ENCODE results near the gene SORCS3.

The SORCS3 gene

GRCh38 chr10:105259201-105259600 is 618.1 kb downstream of the SORCS3 start:
- Histone ChIP-seq H2AFZ (ENCODE audit: low read depth, low read length, severe bottlenecking) (no peak overlapping the region), H3K9me3 (ENCODE audit: insufficient read depth, low read length) (no peaks in the 10 kb centered on the region), H3K4me3 (ENCODE audit: insufficient read depth, low read length, poor library complexity, severe bottlenecking) (no peak overlapping the region), H3K9me2 (replicated peaks; ENCODE audit: insufficient read depth, low read length) (no peaks in the 10 kb centered on the region), H3K36me3 (ENCODE audit: low read length) (no peaks in the 10 kb centered on the region), H3F3A (ENCODE audit: insufficient read depth) (no peaks in the 10 kb centered on the region), H3K4me2 (ENCODE audit: low read depth, low read length, poor library complexity, severe bottlenecking) (no peak overlapping the region), H3K27ac (ENCODE audit: low read depth, low read length) (no peak overlapping the region), H3K27me3 (ENCODE audit: low read length) (no peaks in the 10 kb centered on the region), H4K20me1 (ENCODE audit: low read depth, low read length) (no peaks in the 10 kb centered on the region), H3K9ac (ENCODE audit: low read length) (no peak overlapping the region), H3K79me2 (ENCODE audit: insufficient read depth, low read length) (no peaks in the 10 kb centered on the region)
- TF ChIP-seq CTCF (IDR thresholded peaks at IDR 0.05; ENCODE audit: insufficient read depth, low read length, poor library complexity, severe bottlenecking), result no peak
- TF ChIP-seq EZH2phosphoT487 (conservative IDR thresholded peaks at IDR 0.05; ENCODE audit: low read length), result no peak

- no peaks in the 10 kb centered on the region for H3K79me2 ChIP-seq (ENCODE audit: insufficient read depth, low read length)
- no peaks in the 10 kb centered on the region for H3K27me3 ChIP-seq (ENCODE audit: low read length)
- H3K4me3 ChIP-seq (ENCODE audit: insufficient read depth, low read length, poor library complexity, severe bottlenecking), result no peak overlapping the region
- no peaks in the 10 kb centered on the region for H3K9me3 ChIP-seq (ENCODE audit: insufficient read depth, low read length)
- TF ChIP-seq CTCF (IDR thresholded peaks at IDR 0.05; ENCODE audit: insufficient read depth, low read length, poor library complexity, severe bottlenecking) (no peak), EZH2phosphoT487 (conservative IDR thresholded peaks at IDR 0.05; ENCODE audit: low read length) (no peak)
- H3K27ac ChIP-seq (ENCODE audit: low read depth, low read length), result no peak overlapping the region
- no peaks in the 10 kb centered on the region for H3F3A ChIP-seq (ENCODE audit: insufficient read depth)
- no peak overlapping the region for H3K9ac ChIP-seq (ENCODE audit: low read length)
- H3K36me3 ChIP-seq (ENCODE audit: low read length), result no peaks in the 10 kb centered on the region
- H2AFZ ChIP-seq (ENCODE audit: low read depth, low read length, severe bottlenecking), result no peak overlapping the region
- no peaks in the 10 kb centered on the region for H3K9me2 ChIP-seq (replicated peaks; ENCODE audit: insufficient read depth, low read length)
- no peaks in the 10 kb centered on the region for H4K20me1 ChIP-seq (ENCODE audit: low read depth, low read length)
- H3K4me2 ChIP-seq (ENCODE audit: low read depth, low read length, poor library complexity, severe bottlenecking), result no peak overlapping the region
These were observed 621.6 kb downstream of the SORCS3 start for GRCh38 chr10:105262666-105263065.

- Histone ChIP-seq H3K36me3 (ENCODE audit: low read length) (no peaks in the 10 kb centered on the region), H3K4me3 (ENCODE audit: insufficient read depth, low read length, poor library complexity, severe bottlenecking) (no peak overlapping the region), H3K79me2 (ENCODE audit: insufficient read depth, low read length) (no peaks in the 10 kb centered on the region), H3K9me3 (ENCODE audit: insufficient read depth, low read length) (no peaks in the 10 kb centered on the region), H3F3A (ENCODE audit: insufficient read depth) (no peaks in the 10 kb centered on the region), H3K27ac (ENCODE audit: low read depth, low read length) (no peak overlapping the region), H3K9me2 (replicated peaks; ENCODE audit: insufficient read depth, low read length) (no peaks in the 10 kb centered on the region), H4K20me1 (ENCODE audit: low read depth, low read length) (no peaks in the 10 kb centered on the region), H3K27me3 (ENCODE audit: low read length) (no peaks in the 10 kb centered on the region), H2AFZ (ENCODE audit: low read depth, low read length, severe bottlenecking) (no peak overlapping the region), H3K4me2 (ENCODE audit: low read depth, low read length, poor library complexity, severe bottlenecking) (no peak overlapping the region), H3K9ac (ENCODE audit: low read length) (no peak overlapping the region)
- TF ChIP-seq CTCF (IDR thresholded peaks at IDR 0.05; ENCODE audit: insufficient read depth, low read length, poor library complexity, severe bottlenecking) (no peak), EZH2phosphoT487 (conservative IDR thresholded peaks at IDR 0.05; ENCODE audit: low read length) (no peak)
These were observed 626.0 kb downstream of the SORCS3 start for GRCh38 chr10:105266966-105267539.
